Fibroblast of the conjunctiva (primary cell): ENCODE results near the gene RNF212.

Experiments
- DNase-seq: peaks from one replicate; pipeline ENCODE4 v3.0.0-alpha.2; 2010; ENCODE audit warnings: low read depth

Gene RNF212

DNA sequence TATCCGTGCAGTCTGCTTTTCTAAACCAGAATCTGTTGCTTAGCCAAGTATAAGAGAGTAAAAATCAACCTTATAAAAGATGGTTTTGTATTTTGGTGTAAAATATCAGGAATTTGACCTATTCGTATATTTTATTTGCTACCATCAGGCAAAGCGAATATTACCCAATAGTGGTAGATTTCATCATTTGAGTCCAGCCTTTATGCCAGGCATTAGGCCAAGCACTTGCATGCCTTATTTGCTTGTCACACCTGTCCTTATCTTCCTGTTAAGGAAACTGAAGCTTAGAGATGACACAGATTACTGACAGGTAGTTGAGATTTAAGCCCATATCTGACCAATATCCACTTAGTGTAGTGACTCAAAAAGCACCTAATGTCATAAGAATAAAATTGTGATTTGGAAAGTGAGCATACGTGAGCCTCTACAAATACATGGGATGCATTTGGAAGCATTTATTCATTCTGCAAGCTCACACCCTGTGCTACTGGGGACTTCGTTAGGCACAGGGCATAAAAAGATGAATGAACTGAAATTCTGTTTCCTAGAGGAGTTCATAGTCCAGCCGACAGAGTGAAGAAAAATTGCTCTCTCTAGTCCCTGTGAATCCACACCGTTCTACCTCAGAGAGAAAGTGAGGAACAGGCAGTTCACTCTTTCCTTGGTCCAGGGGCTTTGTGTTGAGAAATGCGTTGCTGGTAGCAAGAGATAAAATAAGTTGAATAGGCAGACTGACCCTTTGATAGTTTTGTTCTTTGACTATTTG, 2.3 kb upstream of the RNF212 start:
- no peak for DNase-seq

DNA sequence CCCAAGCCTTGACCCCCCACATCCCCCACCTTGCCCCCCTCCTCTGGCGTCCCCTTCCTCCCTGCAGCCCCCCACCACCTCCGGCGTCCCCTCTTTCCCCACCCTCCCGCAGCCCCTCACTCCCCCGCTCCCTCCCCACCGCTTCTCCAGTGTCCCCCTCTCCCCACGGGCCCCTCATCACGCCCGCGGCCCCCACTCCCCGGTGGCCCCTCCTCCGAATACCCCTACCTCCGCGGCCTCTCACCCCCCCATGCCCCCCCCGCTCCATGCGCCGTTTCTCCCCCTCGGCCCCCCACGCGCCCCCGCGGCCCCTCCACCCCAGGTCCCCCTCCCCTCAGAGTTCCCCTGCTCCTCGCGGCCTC, 562 bp downstream of the RNF212 start:
- no peak for DNase-seq

DNA sequence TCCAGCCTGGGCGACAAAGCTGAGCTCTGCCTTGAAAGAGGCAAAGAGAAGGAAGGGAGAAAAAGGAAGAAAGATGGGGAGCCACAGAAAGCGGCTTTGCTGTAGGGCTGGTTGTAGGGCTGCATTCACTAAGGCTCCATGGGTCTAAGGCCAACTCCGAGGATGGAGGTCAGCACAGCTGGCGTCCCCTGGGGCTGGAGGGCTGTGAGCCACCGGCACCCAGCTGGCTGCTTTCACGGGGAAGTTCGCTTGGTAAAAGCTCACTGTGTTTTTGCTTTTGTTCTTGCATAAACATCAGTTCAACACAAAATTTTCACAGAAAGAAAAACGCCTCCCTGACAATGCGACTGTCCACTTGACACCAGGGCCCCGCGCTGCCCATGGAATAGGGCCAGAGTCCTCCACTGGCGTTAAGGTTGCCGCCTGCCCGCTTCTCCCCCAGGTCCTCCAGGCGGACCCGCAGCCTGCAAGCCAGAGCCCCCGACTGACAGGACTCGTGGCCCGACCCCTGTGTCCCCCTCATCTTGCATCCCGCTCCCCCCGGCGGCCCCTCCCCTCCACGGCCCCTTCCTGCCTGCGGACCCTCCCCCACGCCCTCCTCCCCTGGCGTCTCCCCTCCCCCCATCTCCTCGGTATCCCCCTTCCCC, 1.1 kb downstream of the RNF212 start:
- no peak for DNase-seq

DNA sequence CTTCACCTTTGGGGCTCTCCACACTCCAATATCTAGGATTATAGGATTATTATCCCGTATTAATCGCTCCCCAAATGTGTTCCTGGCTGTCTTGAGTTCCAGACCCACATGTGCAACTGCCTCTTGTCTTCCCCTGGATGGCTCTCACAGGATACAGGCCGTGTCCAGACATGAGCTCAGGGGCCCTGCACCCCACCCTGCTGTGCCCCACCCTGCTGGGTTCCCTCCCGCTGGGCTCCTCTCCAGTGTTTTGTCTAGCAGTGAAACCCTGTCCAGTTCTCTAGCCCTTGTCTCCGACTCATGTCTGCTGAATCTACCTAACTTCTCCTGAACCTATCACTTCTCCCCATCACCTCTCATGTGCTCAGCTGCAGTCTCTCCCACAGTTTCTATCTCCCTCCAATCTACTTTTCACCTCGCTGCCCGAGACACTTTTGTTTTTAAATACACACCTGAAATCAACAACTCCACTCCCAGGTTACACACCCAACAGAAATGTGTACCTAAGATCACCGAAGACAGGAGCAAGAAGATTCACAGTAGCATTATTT, 2.0 kb downstream of the RNF212 start:
- no peak for DNase-seq

DNA sequence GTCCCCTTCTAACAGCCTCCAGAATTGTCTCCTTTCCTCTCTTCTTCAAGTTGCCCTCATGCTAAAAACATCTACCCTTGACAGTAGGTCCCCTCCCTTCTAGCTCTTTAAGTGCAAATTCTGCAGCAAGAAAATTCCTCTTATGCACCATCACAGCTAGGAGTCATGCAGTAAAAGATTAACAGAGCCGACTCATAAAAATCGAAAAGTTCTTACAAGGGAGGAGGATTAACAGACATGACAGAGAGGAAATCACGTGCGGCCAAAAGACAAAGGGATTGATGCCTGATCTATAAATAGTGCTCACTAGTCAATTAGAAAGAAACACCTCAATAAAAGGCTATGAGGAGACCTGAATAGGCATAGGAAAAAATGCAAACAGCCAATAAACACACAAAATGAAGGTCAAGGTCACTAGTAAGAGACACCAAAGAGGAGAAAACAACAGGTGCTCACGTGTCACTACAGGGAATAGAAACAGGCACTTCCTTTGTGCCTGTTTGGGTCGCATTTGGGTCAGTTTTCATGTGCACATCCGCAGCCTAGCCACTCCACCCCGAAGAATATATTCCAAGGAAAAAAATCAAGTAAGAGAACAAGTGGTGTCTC, 3.4 kb downstream of the RNF212 start:
- no peak for DNase-seq

DNA sequence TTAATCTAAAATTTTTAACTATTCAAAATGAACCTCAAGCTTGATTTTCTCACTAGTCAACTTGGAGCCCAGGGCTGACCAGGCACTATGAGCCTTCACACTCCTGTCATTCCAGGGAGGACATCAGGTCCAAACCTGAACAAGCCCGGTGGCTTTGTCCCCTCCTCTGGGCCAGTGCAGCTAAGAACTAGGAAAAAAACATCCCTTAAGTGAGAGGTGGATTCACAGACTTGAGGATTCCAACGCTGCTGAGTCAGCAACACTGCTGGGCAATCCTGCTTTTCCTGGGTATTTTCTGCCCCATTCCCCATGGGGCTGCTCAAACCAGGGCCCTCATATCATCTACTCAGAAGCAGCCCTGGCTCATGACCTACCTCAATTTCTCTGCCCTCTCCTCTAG, 4.0 kb downstream of the RNF212 start:
- DNase-seq: no peak

DNA sequence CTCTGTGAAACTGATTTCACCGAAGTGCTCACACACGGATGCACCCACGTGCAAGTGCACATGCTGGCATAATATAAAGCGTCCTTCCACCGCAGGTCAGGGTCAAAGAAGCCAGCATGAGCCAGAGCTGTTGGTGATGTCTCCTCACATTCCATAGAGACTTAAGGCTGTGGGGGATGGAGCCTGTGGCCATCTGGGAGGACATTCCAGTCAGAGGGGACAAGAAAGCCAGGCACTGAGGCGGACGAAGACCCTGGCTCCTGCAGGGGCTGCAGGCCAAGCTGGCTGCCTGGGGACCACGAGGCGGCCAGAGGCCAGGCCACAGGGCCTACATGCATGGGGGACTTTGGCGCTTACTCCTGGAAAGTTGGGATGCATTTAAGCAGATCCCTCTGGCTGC, 7.7 kb downstream of the RNF212 start:
- DNase-seq: no peak

DNA sequence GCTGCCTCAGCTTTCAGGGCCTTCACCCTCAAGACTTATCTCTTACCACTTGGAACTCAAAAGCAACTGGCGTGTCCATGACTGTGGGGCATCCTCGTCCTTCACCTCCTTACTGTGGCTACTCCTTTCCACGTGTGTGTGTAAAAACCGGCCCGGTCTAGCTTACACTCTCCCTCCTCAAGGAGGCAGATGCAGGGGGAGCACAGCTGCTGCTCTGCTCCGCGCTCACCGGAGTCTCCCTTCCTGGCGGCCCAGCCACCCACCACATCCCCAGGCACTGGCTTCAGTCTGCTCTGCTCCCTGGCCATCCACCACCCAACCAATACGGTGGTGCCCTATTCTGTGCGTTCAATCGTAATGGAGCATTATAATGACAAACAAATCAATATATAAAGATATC, 8.3 kb downstream of the RNF212 start:
- DNase-seq: no peak

DNA sequence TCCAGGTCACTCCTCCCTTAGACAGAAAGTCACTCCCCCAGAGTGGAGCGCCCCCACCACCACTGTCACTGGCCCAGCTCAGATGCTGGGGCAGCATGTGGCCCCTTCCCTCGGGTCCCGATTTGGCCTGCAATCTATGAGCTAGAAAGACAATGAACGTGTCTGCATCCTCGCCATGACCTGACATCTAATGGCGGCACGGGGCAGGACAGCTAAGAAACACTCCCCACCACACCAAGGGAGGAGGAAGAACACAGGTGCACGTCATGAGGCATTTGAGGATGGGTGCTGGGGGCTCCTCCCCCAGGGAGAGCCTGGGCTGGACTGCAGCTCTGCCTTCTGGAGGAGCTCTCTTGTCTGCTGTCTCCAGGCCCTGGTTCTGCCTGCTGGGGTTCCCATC, 8.7 kb downstream of the RNF212 start:
- DNase-seq: no peak

DNA sequence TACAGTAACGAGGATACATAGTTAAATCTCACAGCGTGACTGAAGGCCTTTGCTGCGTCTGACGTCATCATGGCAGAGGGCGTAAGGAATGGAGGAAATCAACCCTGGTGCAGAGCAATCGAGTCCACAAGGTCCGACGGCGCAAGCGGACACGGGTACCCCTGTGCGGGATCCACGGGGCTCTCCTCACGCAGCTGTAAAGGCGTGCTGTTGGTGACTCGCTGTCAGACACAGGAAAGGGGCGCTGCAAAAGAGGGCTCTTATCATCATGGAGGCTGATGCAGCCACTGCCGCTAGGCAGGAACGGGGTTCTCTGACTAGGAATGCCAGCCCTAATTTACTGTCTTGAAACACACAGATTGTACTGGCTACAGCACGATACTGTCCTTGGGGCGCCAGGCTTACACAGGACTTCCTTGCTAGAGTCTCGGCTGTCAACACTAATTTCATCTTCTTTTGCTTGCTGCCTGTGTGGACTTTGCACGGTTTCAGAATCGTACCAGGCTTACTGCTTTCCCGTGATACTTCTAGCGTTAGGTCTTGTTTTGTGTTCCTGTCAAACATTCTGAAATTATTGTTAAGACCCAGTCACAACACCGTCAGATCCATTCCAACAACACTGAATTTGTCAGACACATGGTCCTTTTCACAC, 13.6 kb downstream of the RNF212 start:
- DNase-seq: no peak

DNA sequence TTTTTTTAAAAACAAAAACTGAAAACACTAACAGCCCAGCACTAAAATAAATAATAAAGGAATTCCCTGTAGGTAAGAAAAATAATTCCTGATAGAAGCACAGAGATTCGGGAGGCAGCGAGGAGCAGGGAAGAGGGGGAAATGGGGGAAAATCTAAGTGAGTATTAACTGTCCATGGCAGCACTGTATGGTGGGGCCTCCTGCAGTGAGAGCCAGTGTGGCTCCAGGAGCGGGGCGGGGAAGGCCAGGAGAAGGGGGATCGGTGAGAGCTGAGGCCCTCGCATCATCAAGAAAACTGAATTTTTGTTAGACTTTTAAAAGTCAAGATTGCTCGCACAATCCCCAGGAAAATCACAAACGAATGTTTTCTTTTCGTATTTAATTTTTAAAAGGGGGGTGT, 14.1 kb downstream of the RNF212 start:
- no peak for DNase-seq

DNA sequence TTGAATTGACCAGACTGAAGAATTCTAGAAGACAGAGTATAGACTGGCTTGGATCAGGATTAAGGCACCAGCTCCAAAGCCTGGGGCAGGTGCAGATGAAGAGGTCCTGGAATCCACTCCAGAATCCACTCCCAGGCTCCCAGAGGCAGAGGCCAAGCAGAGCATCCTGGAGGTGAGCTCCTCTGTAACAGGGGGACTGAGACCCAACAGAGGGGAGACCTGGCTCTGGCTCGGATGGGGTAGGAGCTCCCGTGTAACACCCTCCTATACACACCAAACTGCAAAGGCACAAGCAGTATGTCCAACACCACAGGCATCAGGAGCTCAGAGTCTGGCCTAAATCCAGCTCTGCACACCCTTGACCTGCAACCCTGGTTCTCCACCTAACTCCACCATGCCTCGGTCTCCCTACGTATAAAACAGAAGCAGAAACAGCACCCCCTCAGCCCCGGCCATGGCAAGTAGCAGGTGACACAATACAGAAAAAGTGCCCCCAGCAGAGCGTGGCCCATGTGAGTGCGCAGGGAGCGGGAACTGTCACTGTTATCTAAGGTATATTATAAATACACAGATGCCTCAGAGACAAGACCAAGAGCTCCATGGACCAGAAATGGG, 14.9 kb downstream of the RNF212 start:
- no peak for DNase-seq

DNA sequence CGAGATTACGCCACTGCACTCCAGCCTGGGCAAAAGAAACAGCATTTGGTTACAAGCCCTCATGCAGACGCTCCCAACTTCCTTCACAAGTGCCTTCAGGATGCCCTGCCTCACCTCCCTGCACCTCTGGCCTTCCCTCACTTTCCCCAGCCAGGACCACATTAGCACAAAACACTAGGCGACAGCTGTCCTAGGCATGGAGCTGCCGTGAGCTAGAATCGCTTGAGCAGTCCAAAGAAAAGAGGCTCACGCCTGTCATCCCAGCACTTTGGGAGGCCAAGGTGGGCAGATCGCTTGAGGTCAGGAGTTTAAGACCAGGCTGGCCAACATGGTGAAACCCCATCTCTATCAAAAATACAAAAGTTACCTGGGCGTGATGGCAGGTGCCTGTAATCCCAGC, 15.8 kb downstream of the RNF212 start:
- no peak for DNase-seq

DNA sequence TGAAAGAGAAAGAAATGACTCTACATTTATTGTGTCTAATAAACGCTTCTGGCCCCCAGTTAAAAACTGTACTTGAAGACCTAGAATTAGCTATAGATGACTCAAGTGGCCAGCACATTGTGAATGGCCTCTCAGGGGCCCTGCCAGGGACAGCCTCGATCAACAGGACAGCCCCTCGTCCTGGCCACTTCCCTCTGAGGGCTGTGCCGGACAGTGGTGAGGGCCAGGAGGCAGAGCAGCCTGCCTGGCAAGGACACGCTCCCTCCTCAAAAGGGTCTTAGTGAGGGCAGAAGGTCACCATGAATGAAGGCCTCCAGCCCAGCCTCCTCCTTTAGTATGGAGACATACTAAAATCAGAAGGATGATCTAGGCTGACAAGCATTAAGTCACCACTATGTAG, 16.5 kb downstream of the RNF212 start:
- no peak for DNase-seq

DNA sequence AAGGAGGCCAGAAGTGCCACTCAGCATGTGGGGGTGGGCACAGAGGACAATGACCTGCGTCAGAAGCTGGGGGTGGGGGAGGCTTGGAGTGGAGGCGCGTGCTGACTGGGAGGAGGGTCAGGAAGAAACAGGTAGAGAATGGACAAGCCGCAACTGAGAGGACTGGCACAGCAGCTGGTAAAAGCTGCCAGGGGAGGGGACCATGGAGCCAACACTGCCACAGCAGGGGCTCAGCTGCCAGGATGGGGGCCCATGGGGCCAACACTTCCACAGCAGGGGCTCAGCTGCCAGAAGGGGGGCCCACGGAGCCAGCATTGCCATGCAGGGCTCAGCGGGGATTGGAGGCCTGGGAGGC, 19.1 kb downstream of the RNF212 start:
- DNase-seq: no peak

DNA sequence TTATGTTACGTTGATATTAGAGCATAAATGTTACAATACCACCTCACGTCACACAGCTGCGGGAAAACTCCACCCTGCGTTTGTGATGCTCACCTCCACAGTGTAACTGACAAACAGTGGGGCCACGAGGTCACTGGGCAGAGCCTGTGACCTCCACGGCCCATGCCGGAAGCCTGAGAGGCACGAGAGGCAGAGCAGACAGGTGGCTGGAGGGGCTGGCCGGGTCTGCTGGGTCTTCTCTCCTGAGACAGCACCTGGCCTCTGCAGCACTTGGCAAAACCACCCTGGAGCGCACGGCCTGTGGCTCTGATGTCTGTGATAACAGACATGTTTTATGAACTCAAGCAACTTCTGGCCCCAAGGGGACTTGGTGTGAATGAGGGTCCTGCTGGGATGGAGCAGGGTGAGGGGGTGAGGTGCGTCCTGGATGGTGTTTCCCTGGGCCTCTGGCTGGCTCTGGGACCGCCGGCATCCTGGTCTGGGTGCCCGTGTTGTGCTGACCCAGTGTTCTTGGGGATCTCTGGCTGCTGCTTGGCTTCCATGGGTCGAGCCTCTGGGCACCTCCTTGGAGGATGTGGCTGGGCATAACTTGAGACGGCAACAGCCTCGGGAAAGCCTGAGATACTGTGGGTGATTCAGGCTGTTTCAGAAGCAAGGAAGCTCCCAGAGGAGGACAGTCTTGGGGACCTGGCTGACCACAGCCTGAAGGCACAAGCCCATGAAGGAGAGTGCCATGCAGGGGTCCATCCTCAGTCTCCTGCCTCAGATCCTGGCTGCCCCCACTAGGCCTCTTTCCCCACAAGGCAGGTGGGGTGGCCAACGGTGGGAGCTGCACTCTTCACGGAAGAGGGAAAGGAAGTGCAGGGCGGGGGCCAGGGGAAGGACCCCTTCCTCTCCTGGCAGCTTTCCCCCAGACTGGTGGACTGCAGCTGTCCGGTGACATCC, 19.7 kb downstream of the RNF212 start:
- DNase-seq: no peak

DNA sequence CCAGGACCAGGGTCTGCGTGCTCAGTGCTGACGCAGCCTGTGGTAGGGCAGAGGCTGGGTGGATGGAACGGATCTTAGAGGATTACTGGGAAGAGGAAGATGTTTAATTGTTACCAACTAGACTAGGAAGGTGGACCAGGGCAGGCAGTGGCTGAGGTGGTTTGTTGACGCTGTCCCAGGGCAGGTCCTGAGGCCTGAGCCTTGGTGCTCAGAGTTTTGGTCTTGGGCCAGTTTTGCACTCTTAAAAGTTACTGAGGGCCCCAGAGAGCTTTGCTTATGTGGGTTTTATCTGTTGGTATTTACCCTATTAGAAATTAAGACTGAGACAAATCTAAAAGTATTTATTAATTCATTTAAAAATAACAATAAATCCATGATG, 20.4 kb downstream of the RNF212 start:
- DNase-seq: no peak

DNA sequence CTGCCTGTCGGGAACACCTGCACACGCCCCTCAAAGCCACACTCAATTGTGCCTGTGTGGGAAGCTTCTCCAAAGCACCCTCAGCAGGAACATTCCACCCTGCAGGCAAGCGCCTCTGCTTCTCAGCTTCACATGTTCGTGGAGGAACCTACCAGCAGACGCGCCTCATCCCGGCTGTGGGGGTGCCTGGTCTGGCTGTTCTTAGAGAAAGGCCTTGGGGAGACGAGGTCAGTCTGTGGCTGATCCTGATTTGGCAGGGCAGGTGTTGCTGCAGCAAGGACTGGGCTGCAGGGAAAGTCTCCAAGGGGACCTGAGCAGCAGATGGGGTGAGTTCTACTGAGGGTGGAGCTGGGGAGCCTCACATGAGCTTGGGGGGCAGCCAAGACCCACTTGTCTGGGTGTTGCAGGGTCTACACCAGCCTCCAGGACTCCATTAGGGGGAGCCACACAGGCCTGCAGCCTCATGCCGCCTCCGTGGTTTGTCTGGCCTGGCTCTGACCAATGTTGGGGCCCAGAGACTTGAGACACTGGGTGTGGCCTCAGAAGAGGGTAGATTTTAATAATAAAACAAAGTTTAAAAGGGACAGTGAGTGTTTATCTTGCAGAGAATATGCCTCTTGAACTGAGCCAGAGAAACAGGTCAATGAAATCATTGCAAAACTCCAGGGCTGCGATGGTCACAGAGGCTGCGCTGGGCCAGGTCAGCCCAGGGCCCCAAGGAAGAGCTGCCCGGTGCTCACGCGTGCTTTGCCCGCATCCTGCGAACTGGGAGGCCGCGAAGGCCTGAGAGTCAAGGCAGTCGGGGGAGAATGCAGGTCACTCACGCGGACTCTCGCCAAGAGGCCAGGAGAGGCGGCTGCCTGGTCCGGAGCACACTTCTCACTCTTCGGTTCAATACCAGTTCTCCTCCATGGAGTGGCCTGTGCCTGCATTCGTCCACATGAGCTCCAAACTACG, 21.1 kb downstream of the RNF212 start:
- no peak for DNase-seq

DNA sequence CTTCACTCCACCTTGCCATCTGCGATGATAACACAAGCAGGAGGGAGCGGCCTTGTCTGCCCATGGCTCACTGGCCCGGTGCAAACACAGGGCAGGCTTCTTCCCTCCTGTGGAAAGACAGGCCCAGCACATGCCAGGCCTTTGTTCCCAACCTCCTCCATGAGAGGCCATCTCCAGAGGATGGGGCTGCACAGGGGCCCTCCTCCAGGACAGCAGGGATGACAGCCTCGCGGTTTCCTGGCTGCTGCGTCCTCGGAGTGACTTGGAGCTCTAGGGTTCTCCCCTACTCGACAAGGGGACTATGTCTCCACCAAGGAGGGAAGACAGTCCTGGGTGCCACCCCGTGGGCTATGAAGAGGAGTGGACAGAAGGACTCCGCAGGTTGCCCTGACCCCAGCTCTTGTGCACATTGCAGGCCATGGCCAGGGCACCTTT, 21.8 kb downstream of the RNF212 start:
- no peak for DNase-seq
